Mucosa of stomach (tissue), 1 donor: ENCODE data around the gene MGAT5B.

Source experiments
- H3K27me3 ChIP-seq: one replicate; pipeline ENCODE4 v1.7.0; 2013; ENCODE audit warnings: mild to moderate bottlenecking, low read length; ENCODE audit not compliant: control insufficient read depth, insufficient read depth
- H3K36me3 ChIP-seq: one replicate; pipeline ENCODE4 v1.7.0; 2013; ENCODE audit warnings: low read length; ENCODE audit not compliant: control insufficient read depth, insufficient read depth
- H3K4me1 ChIP-seq: one replicate; pipeline ENCODE4 v1.7.0; 2013; ENCODE audit warnings: mild to moderate bottlenecking, low read length; ENCODE audit not compliant: control insufficient read depth, insufficient read depth
- H3K4me3 ChIP-seq: one replicate; pipeline ENCODE4 v1.7.0; 2013; ENCODE audit warnings: low read length
- H3K9ac ChIP-seq: one replicate; pipeline ENCODE4 v1.7.0; 2013; ENCODE audit warnings: mild to moderate bottlenecking, low read length, moderate library complexity
- H3K9me3 ChIP-seq: one replicate; pipeline ENCODE4 v1.7.0; 2013; ENCODE audit warnings: mild to moderate bottlenecking, low read length, moderate library complexity; ENCODE audit not compliant: control insufficient read depth
- donor health status: Pancreatic carcinoma.

MGAT5B gene

GRCh38 chr17:76855105-76855504 is 13.1 kb upstream of the MGAT5B start:
- H3K4me3 ChIP-seq = no peak overlapping the region
- no peaks in the 10 kb centered on the region for H3K36me3 ChIP-seq
- no peaks in the 10 kb centered on the region for H3K27me3 ChIP-seq
- no peak overlapping the region for H3K9ac ChIP-seq
- no peaks in the 10 kb centered on the region for H3K9me3 ChIP-seq
- no peaks in the 10 kb centered on the region for H3K4me1 ChIP-seq

- Histone ChIP-seq H3K9me3 (no peaks in the 10 kb centered on the region), H3K9ac (no peak overlapping the region), H3K27me3 (no peaks in the 10 kb centered on the region), H3K4me3 (no peak overlapping the region), H3K36me3 (no peaks in the 10 kb centered on the region), H3K4me1 (no peaks in the 10 kb centered on the region)
These were observed 6.1 kb upstream of the MGAT5B start for GRCh38 chr17:76862079-76862478.

GRCh38 chr17:76862494-76862893 is 5.7 kb upstream of the MGAT5B start:
- H3K36me3 ChIP-seq = no peaks in the 10 kb centered on the region
- no peak overlapping the region for H3K9ac ChIP-seq
- H3K4me3 ChIP-seq = no peak overlapping the region
- H3K9me3 ChIP-seq = no peaks in the 10 kb centered on the region
- H3K4me1 ChIP-seq = no peaks in the 10 kb centered on the region
- peaks cover 2% of the 10 kb centered on the region for H3K27me3 ChIP-seq

GRCh38 chr17:76864024-76864423 is 4.2 kb upstream of the MGAT5B start:
- no peaks in the 10 kb centered on the region for H3K9me3 ChIP-seq
- H3K9ac ChIP-seq = no peak overlapping the region
- no peak overlapping the region for H3K4me3 ChIP-seq
- H3K36me3 ChIP-seq = no peaks in the 10 kb centered on the region
- peaks cover 9% of the 10 kb centered on the region for H3K4me1 ChIP-seq
- peaks cover 14% of the 10 kb centered on the region for H3K27me3 ChIP-seq

- Histone ChIP-seq H3K4me1 (peaks cover 9% of the 10 kb centered on the region), H3K9ac (no peak overlapping the region), H3K4me3 (no peak overlapping the region), H3K27me3 (peaks cover 25% of the 10 kb centered on the region), H3K36me3 (no peaks in the 10 kb centered on the region), H3K9me3 (no peaks in the 10 kb centered on the region)
These were observed 3.0 kb upstream of the MGAT5B start for GRCh38 chr17:76865174-76865573.

GRCh38 chr17:76866203-76866602 is 2.0 kb upstream of the MGAT5B start:
- no peaks in the 10 kb centered on the region for H3K36me3 ChIP-seq
- H3K27me3 ChIP-seq = peaks cover 36% of the 10 kb centered on the region
- no peak overlapping the region for H3K4me3 ChIP-seq
- no peak overlapping the region for H3K9ac ChIP-seq
- no peaks in the 10 kb centered on the region for H3K9me3 ChIP-seq
- H3K4me1 ChIP-seq = peaks cover 9% of the 10 kb centered on the region

GRCh38 chr17:76866774-76867577 is 1.2 kb upstream of the MGAT5B start:
- no peak overlapping the region for H3K4me3 ChIP-seq
- no peaks in the 10 kb centered on the region for H3K36me3 ChIP-seq
- peaks cover 9% of the 10 kb centered on the region for H3K4me1 ChIP-seq
- no peak overlapping the region for H3K9ac ChIP-seq
- peaks cover 41% of the 10 kb centered on the region for H3K27me3 ChIP-seq
- H3K9me3 ChIP-seq = no peaks in the 10 kb centered on the region

GRCh38 chr17:76867578-76868175 is 527 bp upstream of the MGAT5B start:
- H3K27me3 ChIP-seq = peaks cover 41% of the 10 kb centered on the region
- no peaks in the 10 kb centered on the region for H3K36me3 ChIP-seq
- H3K4me1 ChIP-seq = peaks cover 9% of the 10 kb centered on the region
- no peaks in the 10 kb centered on the region for H3K9me3 ChIP-seq
- H3K4me3 ChIP-seq = no peak overlapping the region
- H3K9ac ChIP-seq = no peak overlapping the region

- Histone ChIP-seq H3K9ac (no peak overlapping the region), H3K4me1 (peaks cover 9% of the 10 kb centered on the region), H3K4me3 (no peak overlapping the region), H3K36me3 (no peaks in the 10 kb centered on the region), H3K9me3 (no peaks in the 10 kb centered on the region), H3K27me3 (peaks cover 44% of the 10 kb centered on the region)
These were observed 678 bp downstream of the MGAT5B start for GRCh38 chr17:76868669-76869495.

GRCh38 chr17:76869496-76870376 is 1.5 kb downstream of the MGAT5B start:
- no peak overlapping the region for H3K4me3 ChIP-seq
- no peaks in the 10 kb centered on the region for H3K36me3 ChIP-seq
- peaks cover 44% of the 10 kb centered on the region for H3K27me3 ChIP-seq
- H3K9me3 ChIP-seq = no peaks in the 10 kb centered on the region
- H3K4me1 ChIP-seq = peaks cover 9% of the 10 kb centered on the region
- H3K9ac ChIP-seq = no peak overlapping the region

GRCh38 chr17:76870377-76870714 is 2.1 kb downstream of the MGAT5B start:
- H3K4me1 ChIP-seq = peaks cover 9% of the 10 kb centered on the region
- H3K9ac ChIP-seq = no peak overlapping the region
- H3K27me3 ChIP-seq = peaks cover 44% of the 10 kb centered on the region
- no peaks in the 10 kb centered on the region for H3K9me3 ChIP-seq
- H3K36me3 ChIP-seq = no peaks in the 10 kb centered on the region
- H3K4me3 ChIP-seq = no peak overlapping the region
